ENCODE measurements around the gene APLP2.

APLP2 gene

DNA sequence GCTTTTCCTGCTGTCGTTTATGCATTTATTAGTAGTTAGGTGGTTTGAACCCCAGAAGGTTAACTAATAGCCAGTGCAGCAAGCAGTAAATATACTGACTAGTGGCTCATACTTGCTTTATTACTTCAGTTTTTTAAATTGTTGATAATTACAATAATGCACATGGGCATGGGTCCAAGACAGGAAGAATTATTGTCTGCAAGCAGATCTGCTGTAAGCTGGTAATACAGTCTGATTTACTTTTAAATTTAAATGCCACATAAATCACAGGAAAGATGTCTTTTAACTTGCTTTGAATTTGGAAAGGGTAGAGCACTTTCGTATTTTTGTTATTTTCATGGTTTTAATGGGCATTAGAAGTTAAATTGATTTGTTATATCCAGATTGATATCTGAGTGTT is 27.1 kb downstream of the APLP2 start:
- peaks cover 5% of the 10 kb centered on the region; the same call in 1 of the 2 replicates for H3K4me1 ChIP-seq (ENCODE audit: low read length)
- peaks cover 22% of the 10 kb centered on the region for H4K20me1 ChIP-seq (ENCODE audit: insufficient read depth, low read length)
- no peak overlapping the region for H3K27ac ChIP-seq (ENCODE audit: low read length)
- TF ChIP-seq, protein P1, sequence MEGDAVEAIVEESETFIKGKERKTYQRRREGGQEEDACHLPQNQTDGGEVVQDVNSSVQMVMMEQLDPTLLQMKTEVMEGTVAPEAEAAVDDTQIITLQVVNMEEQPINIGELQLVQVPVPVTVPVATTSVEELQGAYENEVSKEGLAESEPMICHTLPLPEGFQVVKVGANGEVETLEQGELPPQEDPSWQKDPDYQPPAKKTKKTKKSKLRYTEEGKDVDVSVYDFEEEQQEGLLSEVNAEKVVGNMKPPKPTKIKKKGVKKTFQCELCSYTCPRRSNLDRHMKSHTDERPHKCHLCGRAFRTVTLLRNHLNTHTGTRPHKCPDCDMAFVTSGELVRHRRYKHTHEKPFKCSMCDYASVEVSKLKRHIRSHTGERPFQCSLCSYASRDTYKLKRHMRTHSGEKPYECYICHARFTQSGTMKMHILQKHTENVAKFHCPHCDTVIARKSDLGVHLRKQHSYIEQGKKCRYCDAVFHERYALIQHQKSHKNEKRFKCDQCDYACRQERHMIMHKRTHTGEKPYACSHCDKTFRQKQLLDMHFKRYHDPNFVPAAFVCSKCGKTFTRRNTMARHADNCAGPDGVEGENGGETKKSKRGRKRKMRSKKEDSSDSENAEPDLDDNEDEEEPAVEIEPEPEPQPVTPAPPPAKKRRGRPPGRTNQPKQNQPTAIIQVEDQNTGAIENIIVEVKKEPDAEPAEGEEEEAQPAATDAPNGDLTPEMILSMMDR (IDR thresholded peaks at IDR 0.05; ENCODE audit: low read depth, low read length) = no peak
- TF ChIP-seq EZH2phosphoT487 (IDR thresholded peaks at IDR 0.05; ENCODE audit: low read depth) = no peak
- no peak overlapping the region for H3K4me3 ChIP-seq (ENCODE audit: low read length)
- no peak overlapping the region for H3K4me2 ChIP-seq (ENCODE audit: low read length)
- no peaks in the 10 kb centered on the region for H3K36me3 ChIP-seq (replicated peaks; ENCODE audit: low read depth, low read length)
- no peaks in the 10 kb centered on the region for H3K27me3 ChIP-seq (ENCODE audit: low read depth, low read length)
- no peaks in the 10 kb centered on the region for H3K9me3 ChIP-seq (ENCODE audit: insufficient read depth, low read length)
- H3K79me2 ChIP-seq (ENCODE audit: low read length) = peaks cover 37% of the 10 kb centered on the region
- H2AFZ ChIP-seq (ENCODE audit: low read depth, low read length) = no peak overlapping the region
- no peak overlapping the region for H3K9ac ChIP-seq (ENCODE audit: low read length)

GRCh38 chr11:130097285-130097684 is 27.6 kb downstream of the APLP2 start:
- Histone ChIP-seq H3K4me1 (ENCODE audit: low read length) (peaks cover 5% of the 10 kb centered on the region; the same call in 1 of the 2 replicates), H3K4me2 (ENCODE audit: low read length) (no peak overlapping the region), H2AFZ (ENCODE audit: low read depth, low read length) (no peak overlapping the region), H4K20me1 (ENCODE audit: insufficient read depth, low read length) (peaks cover 22% of the 10 kb centered on the region), H3K79me2 (ENCODE audit: low read length) (peaks cover 39% of the 10 kb centered on the region), H3K36me3 (replicated peaks; ENCODE audit: low read depth, low read length) (no peaks in the 10 kb centered on the region), H3K4me3 (ENCODE audit: low read length) (no peak overlapping the region), H3K9ac (ENCODE audit: low read length) (no peak overlapping the region), H3K27ac (ENCODE audit: low read length) (no peak overlapping the region), H3K9me3 (ENCODE audit: insufficient read depth, low read length) (no peaks in the 10 kb centered on the region), H3K27me3 (ENCODE audit: low read depth, low read length) (no peaks in the 10 kb centered on the region)
- no peak for TF ChIP-seq EZH2phosphoT487 (IDR thresholded peaks at IDR 0.05; ENCODE audit: low read depth)
- TF ChIP-seq, protein P1 (IDR thresholded peaks at IDR 0.05; ENCODE audit: low read depth, low read length) = no peak

DNA sequence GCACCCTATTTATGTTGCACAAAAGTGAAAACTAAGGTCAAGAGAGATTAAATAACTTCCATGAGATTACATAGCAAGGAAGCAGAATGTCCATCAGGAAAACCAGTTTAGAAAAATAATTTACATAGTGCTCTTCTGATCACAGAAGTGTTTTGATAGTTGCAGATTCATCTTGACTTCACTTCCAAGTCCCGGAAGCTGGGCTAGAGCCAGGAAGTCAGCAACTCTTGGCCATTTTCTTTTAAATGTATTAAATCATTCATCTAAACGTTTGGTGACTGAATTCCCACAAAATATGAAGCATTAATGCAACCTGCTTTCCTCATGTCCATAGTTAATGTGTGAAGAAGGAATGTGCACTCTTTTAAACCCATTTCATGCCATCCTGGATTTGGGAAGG is 29.7 kb downstream of the APLP2 start:
- Histone ChIP-seq H3K4me2 (ENCODE audit: low read length) (no peak overlapping the region), H3K79me2 (ENCODE audit: low read length) (peaks cover 48% of the 10 kb centered on the region), H3K27me3 (ENCODE audit: low read depth, low read length) (no peaks in the 10 kb centered on the region)

DNA sequence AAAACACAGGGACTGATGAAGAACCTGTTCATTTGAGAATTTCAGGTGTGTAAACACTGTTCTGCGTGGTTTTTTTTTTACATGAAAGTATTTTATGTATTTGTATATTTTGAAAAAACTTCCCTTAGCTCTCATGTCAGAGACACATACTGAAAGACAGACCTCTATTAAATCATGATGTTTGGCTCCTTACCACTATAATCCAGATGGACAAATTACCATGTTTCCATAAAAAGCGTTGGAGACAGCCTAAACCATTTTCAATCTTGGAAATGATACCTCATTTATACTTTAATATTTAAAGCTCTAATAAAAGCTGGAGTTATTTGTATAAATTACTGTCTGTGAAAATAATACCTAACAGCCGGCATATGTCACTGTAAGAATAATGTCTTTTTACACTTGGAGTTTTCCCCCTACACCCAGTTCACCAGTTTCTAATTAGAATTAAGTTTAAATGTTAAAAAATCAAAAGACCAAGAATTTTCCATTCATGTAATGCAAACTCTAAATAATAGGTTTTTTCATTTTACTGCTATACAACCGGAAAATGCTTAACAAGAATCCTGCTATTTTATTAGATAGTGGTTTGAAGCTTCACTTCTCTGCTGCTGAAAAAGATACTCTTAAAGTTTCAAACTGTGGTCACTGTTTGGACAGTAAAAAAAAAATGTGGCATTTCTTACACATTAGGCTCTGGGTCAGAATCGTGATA is 30.8 kb downstream of the APLP2 start:
- H3K4me1 ChIP-seq (ENCODE audit: low read length) = no peaks in the 10 kb centered on the region
- H3K4me3 ChIP-seq (ENCODE audit: low read length) = no peak overlapping the region
- H3K4me2 ChIP-seq (ENCODE audit: low read length) = no peak overlapping the region
- H3K27ac ChIP-seq (ENCODE audit: low read length) = no peak overlapping the region
- H3K9ac ChIP-seq (ENCODE audit: low read length) = no peak overlapping the region
- H3K27me3 ChIP-seq (ENCODE audit: low read depth, low read length) = no peaks in the 10 kb centered on the region
- H3K36me3 ChIP-seq (replicated peaks; ENCODE audit: low read depth, low read length) = no peaks in the 10 kb centered on the region
- peaks cover 24% of the 10 kb centered on the region for H4K20me1 ChIP-seq (ENCODE audit: insufficient read depth, low read length)
- H3K9me3 ChIP-seq (ENCODE audit: insufficient read depth, low read length) = no peaks in the 10 kb centered on the region
- no peak for TF ChIP-seq EZH2phosphoT487 (IDR thresholded peaks at IDR 0.05; ENCODE audit: low read depth)
- TF ChIP-seq, protein P1 (IDR thresholded peaks at IDR 0.05; ENCODE audit: low read depth, low read length) = no peak
- no peak overlapping the region for H2AFZ ChIP-seq (ENCODE audit: low read depth, low read length)
- H3K79me2 ChIP-seq (ENCODE audit: low read length) = peaks cover 40% of the 10 kb centered on the region

More for the DNA sequence above, 29.7 kb downstream of the APLP2 start:
- Histone ChIP-seq H2AFZ (ENCODE audit: low read depth, low read length) (no peak overlapping the region), H3K9ac (ENCODE audit: low read length) (no peak overlapping the region), H3K9me3 (ENCODE audit: insufficient read depth, low read length) (no peaks in the 10 kb centered on the region), H3K27ac (ENCODE audit: low read length) (no peak overlapping the region), H3K36me3 (replicated peaks; ENCODE audit: low read depth, low read length) (no peaks in the 10 kb centered on the region), H4K20me1 (ENCODE audit: insufficient read depth, low read length) (peaks cover 25% of the 10 kb centered on the region), H3K4me3 (ENCODE audit: low read length) (no peak overlapping the region), H3K4me1 (ENCODE audit: low read length) (peaks cover 5% of the 10 kb centered on the region; the same call in 1 of the 2 replicates)
- no peak for TF ChIP-seq EZH2phosphoT487 (IDR thresholded peaks at IDR 0.05; ENCODE audit: low read depth)
- TF ChIP-seq, protein P1 (IDR thresholded peaks at IDR 0.05; ENCODE audit: low read depth, low read length) = no peak

Measured in OCI-LY3 (cell line).